ENCODE data around the gene ENG. TPM values are rescaled to one million over a fixed set of nuclear protein-coding genes. Genes with fewer than 3 reads are reported as not detected.

Gene ENG
- total RNA-seq, 4 donors from 2014 or later: 12.0 to 51.1 (median 19.6) TPM

- TF ChIP-seq CTCF (IDR thresholded peaks at IDR 0.05) (no peak), POLR2A (IDR thresholded peaks at IDR 0.05) (no peak)
- H3K4me3 ChIP-seq (ENCODE audit: low read depth, poor library complexity, severe bottlenecking): no peak overlapping the region
- no peak for DNase-seq (ENCODE audit: low spot score in 2 of 2)
- WGBS, 2 donors: 92 to 94% methylated on average over 11 of the region's 11 CpGs
- intact Hi-C loops (cut with DNase I; ENCODE audit: low total_unique reads): no loop called here
Measured at GRCh38 chr9:127860779-127861178, 6.3 kb upstream of the ENG start.

- DNase-seq (ENCODE audit: low spot score in 2 of 2): no peak
- TF ChIP-seq POLR2A (IDR thresholded peaks at IDR 0.05) (no peak), CTCF (IDR thresholded peaks at IDR 0.05) (no peak)
- WGBS, 2 donors: 73 to 82% methylated on average over 8 of the region's 8 CpGs
- intact Hi-C loops (cut with DNase I; ENCODE audit: low total_unique reads): no loop called here
- no peak overlapping the region for H3K4me3 ChIP-seq (ENCODE audit: low read depth, poor library complexity, severe bottlenecking)
Measured at GRCh38 chr9:127860260-127860659, 5.8 kb upstream of the ENG start.

- 58 to 69% methylated on average over 12 of the region's 12 CpGs for WGBS, 2 donors
- TF ChIP-seq POLR2A (IDR thresholded peaks at IDR 0.05) (no peak), CTCF (IDR thresholded peaks at IDR 0.05) (no peak)
- H3K4me3 ChIP-seq (ENCODE audit: low read depth, poor library complexity, severe bottlenecking): no peak overlapping the region
- DNase-seq (ENCODE audit: low spot score in 2 of 2): peak in 1 of 2 donors; percentile 92
- intact Hi-C loops (cut with DNase I; ENCODE audit: low total_unique reads): no loop called here
Measured at GRCh38 chr9:127858041-127858512, 3.6 kb upstream of the ENG start.

- intact Hi-C loops (cut with DNase I; ENCODE audit: low total_unique reads): no loop called here
- TF ChIP-seq POLR2A (IDR thresholded peaks at IDR 0.05) (no peak), CTCF (IDR thresholded peaks at IDR 0.05) (no peak)
- no peak for DNase-seq (ENCODE audit: low spot score in 2 of 2)
- WGBS, 2 donors: 69 to 72% methylated on average over 4 of the region's 4 CpGs
- H3K4me3 ChIP-seq (ENCODE audit: low read depth, poor library complexity, severe bottlenecking): no peak overlapping the region
Measured at GRCh38 chr9:127857278-127857677, 2.8 kb upstream of the ENG start.

- H3K4me3 ChIP-seq (ENCODE audit: low read depth, poor library complexity, severe bottlenecking): no peak overlapping the region
- 85 to 93% methylated on average over 8 of the region's 8 CpGs for WGBS, 2 donors
- DNase-seq (ENCODE audit: low spot score in 2 of 2): no peak
- intact Hi-C loops (cut with DNase I; ENCODE audit: low total_unique reads): no loop called here
- no peak for TF ChIP-seq POLR2A (IDR thresholded peaks at IDR 0.05)
- TF ChIP-seq CTCF (IDR thresholded peaks at IDR 0.05): no peak
Measured at GRCh38 chr9:127856729-127857116, 2.3 kb upstream of the ENG start.

GRCh38 chr9:127856094-127856728, 1.8 kb upstream of the ENG start:
- H3K4me3 ChIP-seq (ENCODE audit: low read depth, poor library complexity, severe bottlenecking): no peak overlapping the region
- no peak for DNase-seq (ENCODE audit: low spot score in 2 of 2)
- 69 to 75% methylated on average over 8 to 11 of the region's 11 CpGs for WGBS, 2 donors
- intact Hi-C loops (cut with DNase I; ENCODE audit: low total_unique reads): no loop called here
- TF ChIP-seq CTCF (IDR thresholded peaks at IDR 0.05) (no peak), POLR2A (IDR thresholded peaks at IDR 0.05) (no peak)

Measured in lower leg skin (tissue), 4 donors.